Upper lobe of left lung (tissue), 4 donors: ENCODE data around the gene PAX5.

Experiments
- CTCF ChIP-seq, 6 experiments: fragments of 450-650 bp in 4 of 6; fragments of 200-600 bp in 2 of 6; sonication (generic) in 2 of 6; IDR thresholded peaks; one replicate each; pipeline ENCODE4 v1.5.1; 2016 to 2019; ENCODE audit warnings: antibody characterized with exemption in 6 of 6
- EP300 ChIP-seq, 4 donors: sonication (generic); formaldehyde crosslinking; IDR thresholded peaks; one replicate each; pipeline ENCODE4 v1.5.1; 2017; ENCODE audit warnings: antibody characterized with exemption in 4 of 4, control low read depth in 2 of 4
- POLR2A ChIP-seq, 4 donors: fragments of 450-650 bp; IDR thresholded peaks; one replicate each; pipeline ENCODE4 v1.5.1; 2016 to 2017; ENCODE audit warnings: antibody characterized with exemption in 4 of 4, mild to moderate bottlenecking in 2 of 4

GRCh38 chr9:36877239-36877638 lies 156.8 kb downstream of the PAX5 start:
- TF ChIP-seq CTCF (IDR thresholded peaks at IDR 0.05) = no peak
- no peak for TF ChIP-seq POLR2A (IDR thresholded peaks at IDR 0.05)
- TF ChIP-seq EP300 (IDR thresholded peaks at IDR 0.05) = no peak
